HepG2 (cell line): ENCODE data around the gene COMP. TPM values are rescaled to one million over a fixed set of nuclear protein-coding genes. Genes with fewer than 3 reads are reported as not detected.

Source experiments
- ARNT2 ChIP-seq: sonication (generic); formaldehyde crosslinking; IDR thresholded peaks from 2 replicates; pipeline ENCODE4 v1.8.0; 2022; ENCODE audit warnings: mild to moderate bottlenecking, low read depth, missing genetic modification reagents, moderate library complexity
- DR1 ChIP-seq: sonication (generic); formaldehyde crosslinking; IDR thresholded peaks from 2 replicates; pipeline ENCODE4 v1.8.0; 2021; ENCODE audit warnings: mild to moderate bottlenecking, missing genetic modification reagents, inconsistent platforms
- HIVEP1 ChIP-seq: sonication (generic); formaldehyde crosslinking; IDR thresholded peaks from 2 replicates; pipeline ENCODE4 v1.4.0; 2020; ENCODE audit warnings: mild to moderate bottlenecking, missing genetic modification reagents
- KLF11 ChIP-seq: IDR thresholded peaks from 2 replicates; pipeline ENCODE4 v1.6.1; 2016; ENCODE audit warnings: missing compliant biosample characterization
- KLF9 ChIP-seq: IDR thresholded peaks from 2 replicates; pipeline ENCODE4 v1.6.1; 2016; ENCODE audit warnings: low read depth
- MATR3 ChIP-seq: sonication (generic); formaldehyde crosslinking; IDR thresholded peaks from 2 replicates; pipeline ENCODE4 v1.4.0; 2020; ENCODE audit warnings: missing genetic modification reagents
- MEIS1 ChIP-seq: sonication (generic); formaldehyde crosslinking; IDR thresholded peaks from 2 replicates; pipeline ENCODE4 v1.9.0; 2021; ENCODE audit warnings: mild to moderate bottlenecking, missing genetic modification reagents, moderate library complexity, borderline replicate concordance
- MLLT10 ChIP-seq: sonication (generic); formaldehyde crosslinking; IDR thresholded peaks from 2 replicates; pipeline ENCODE4 v1.4.0; 2020; ENCODE audit warnings: missing genetic modification reagents
- NCOA5 ChIP-seq: sonication (generic); formaldehyde crosslinking; IDR thresholded peaks from 2 replicates; pipeline ENCODE4 v1.4.0; 2020; ENCODE audit warnings: missing genetic modification reagents
- RAD51 ChIP-seq: fragments of 450-650 bp; IDR thresholded peaks from 2 replicates; pipeline ENCODE4 v1.6.1; 2016; ENCODE audit warnings: borderline replicate concordance
- RELA ChIP-seq: sonication (generic); formaldehyde crosslinking; IDR thresholded peaks from 2 replicates; pipeline ENCODE4 v1.4.0; 2020; ENCODE audit warnings: missing genetic modification reagents
- YY1 ChIP-seq: IDR thresholded peaks from 2 replicates; pipeline ENCODE4 v1.6.1; 2011; ENCODE audit warnings: low read length, low read depth, moderate library complexity, mild to moderate bottlenecking; ENCODE audit not compliant: insufficient read depth, insufficient replicate concordance
- ZBTB40 ChIP-seq, 2 experiments: fragments of 450-650 bp in 1 of 2; sonication (generic) in 1 of 2; formaldehyde crosslinking in 1 of 2; IDR thresholded peaks; 2 replicates each; pipeline versions ENCODE4 v1.6.1 to v1.8.0; 2016 to 2022; ENCODE audit warnings: antibody characterized with exemption in 1 of 2, mild to moderate bottlenecking in 1 of 2, missing genetic modification reagents in 1 of 2
- ZKSCAN5 ChIP-seq: sonication (generic); formaldehyde crosslinking; IDR thresholded peaks from 2 replicates; pipeline ENCODE4 v1.5.1; 2020; ENCODE audit warnings: mild to moderate bottlenecking, missing genetic modification reagents
- ZNF143 ChIP-seq: sonication (generic); formaldehyde crosslinking; IDR thresholded peaks from 2 replicates; pipeline ENCODE4 v1.4.0; 2020; ENCODE audit warnings: missing genetic modification reagents
- ZNF724P ChIP-seq: sonication (generic); formaldehyde crosslinking; IDR thresholded peaks from 2 replicates; pipeline ENCODE4 v1.8.0; 2022; ENCODE audit warnings: missing genetic modification reagents, borderline replicate concordance
- ZSCAN22 ChIP-seq: sonication (generic); formaldehyde crosslinking; IDR thresholded peaks from 2 replicates; pipeline ENCODE4 v1.4.0; 2020; ENCODE audit warnings: mild to moderate bottlenecking, missing genetic modification reagents
- ZSCAN29 ChIP-seq: sonication (generic); formaldehyde crosslinking; conservative IDR thresholded peaks from 2 replicates; pipeline ENCODE4 v1.4.0; 2020; ENCODE audit warnings: mild to moderate bottlenecking, missing genetic modification reagents
- polyA plus RNA-seq, 8 experiments: library from polyadenylated mRNA; depleted of rRNA in 3 of 8; stranded (reverse) in 7 of 8; unstranded in 1 of 8; fragments of >200 nt; fragmentation: Illumina TruSeq in 4 of 8; extraction: Trizol in 4 of 8; gene quantifications; 2 replicates each; pipeline versions ENCODE4 v1.2.1 to v1.2.3, GENCODE V29; 2011 to 2016; ENCODE audit warnings: low read depth in 4 of 8, missing spikeins in 1 of 8, mixed read lengths in 1 of 8; ENCODE audit not compliant: insufficient read depth in 1 of 8
- total RNA-seq, 5 experiments: library from RNA; depleted of rRNA; stranded (reverse); fragments of >200 nt; fragmentation: Illumina TruSeq; extraction: Trizol; gene quantifications; 2 replicates each; pipeline ENCODE4 v1.2.3, GENCODE V29; 2016; ENCODE audit warnings: low read depth in 1 of 5
- TF ChIP-seq, protein P1 (sequence below): sonication (generic); formaldehyde crosslinking; conservative IDR thresholded peaks from 2 replicates; pipeline ENCODE4 v1.8.0; 2022; ENCODE audit warnings: missing genetic modification reagents

COMP gene
- total and polyA plus RNA-seq, 2 of the 13 experiments (the other 11 are each of a cell fraction or from before 2014, with no cell fraction given): 0.04 to 0.13 TPM

DNA sequence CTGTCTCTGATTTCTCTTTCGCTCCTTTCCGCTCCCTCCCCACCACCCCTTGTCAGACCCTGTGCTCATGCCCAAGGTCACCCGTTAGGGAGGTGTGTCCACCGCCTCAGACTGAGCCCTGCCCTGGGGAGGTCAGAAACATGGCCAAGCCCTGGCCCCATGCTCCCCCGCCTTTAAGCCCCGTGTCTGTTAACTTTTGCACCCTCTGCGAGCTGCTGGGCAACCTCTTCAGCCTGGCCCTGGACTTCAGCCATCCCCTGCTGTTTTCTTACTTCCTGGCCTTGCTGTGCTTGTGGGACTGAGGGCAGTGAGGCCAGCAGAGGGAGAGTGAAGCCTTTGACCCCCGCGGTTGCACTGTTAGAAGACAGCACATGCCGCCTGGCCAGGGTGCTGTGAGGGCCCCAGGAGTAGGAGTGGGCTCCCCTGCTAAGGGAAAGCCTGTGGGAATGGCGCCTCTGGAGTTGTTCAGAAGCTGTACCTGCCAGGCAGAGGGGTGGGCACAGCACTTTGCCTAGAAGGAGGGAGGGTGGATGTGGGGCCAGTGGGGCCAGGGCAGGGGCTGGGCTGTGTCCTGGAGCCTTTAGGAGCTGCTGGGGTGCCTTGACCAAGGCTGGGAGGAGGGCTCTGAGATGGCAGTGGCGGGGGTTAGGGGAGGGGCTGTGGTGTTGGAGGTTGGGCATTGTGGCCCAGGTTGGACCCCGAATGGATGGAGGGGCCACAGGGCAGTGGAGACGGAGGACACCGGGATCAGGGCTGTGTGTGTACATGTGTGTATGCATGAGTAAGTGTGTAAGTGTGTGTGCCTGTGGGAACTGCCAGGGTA, 48.6 kb upstream of the COMP start (continued):
- TF ChIP-seq MEIS1 (CRISPR knock-in tag) (peak; percentile 88), ZSCAN22 (no peak), MATR3 (no peak), ZKSCAN5 (CRISPR knock-in tag) (0 out of 2 replicates have a peak, but pooled peaks have one; percentile 15), NCOA5 (no peak), ZBTB40 (IDR thresholded peaks at IDR 0.05) (no peak), ZBTB40 (CRISPR knock-in tag; IDR thresholded peaks at IDR 0.05) (peak; percentile 66), MLLT10 (CRISPR knock-in tag) (no peak), RELA (no peak), YY1 (no peak), ZNF724P (CRISPR knock-in tag) (no peak), KLF11 (CRISPR knock-in tag) (no peak; the same call in 1 of the 2 replicates), ZNF143 (peak; percentile 49; the same call in 1 of the 2 replicates), HIVEP1 (CRISPR knock-in tag) (peak; percentile 84; the same call in 1 of the 2 replicates), ARNT2 (CRISPR knock-in tag) (peak; percentile 75; the same call in 1 of the 2 replicates), KLF9 (CRISPR knock-in tag) (no peak; the same call in 1 of the 2 replicates), ZSCAN29 (CRISPR knock-in tag) (peak; percentile 33; the same call in 1 of the 2 replicates), RAD51 (no peak), DR1 (CRISPR knock-in tag) (no peak; the same call in 1 of the 2 replicates)
- TF ChIP-seq, protein P1, sequence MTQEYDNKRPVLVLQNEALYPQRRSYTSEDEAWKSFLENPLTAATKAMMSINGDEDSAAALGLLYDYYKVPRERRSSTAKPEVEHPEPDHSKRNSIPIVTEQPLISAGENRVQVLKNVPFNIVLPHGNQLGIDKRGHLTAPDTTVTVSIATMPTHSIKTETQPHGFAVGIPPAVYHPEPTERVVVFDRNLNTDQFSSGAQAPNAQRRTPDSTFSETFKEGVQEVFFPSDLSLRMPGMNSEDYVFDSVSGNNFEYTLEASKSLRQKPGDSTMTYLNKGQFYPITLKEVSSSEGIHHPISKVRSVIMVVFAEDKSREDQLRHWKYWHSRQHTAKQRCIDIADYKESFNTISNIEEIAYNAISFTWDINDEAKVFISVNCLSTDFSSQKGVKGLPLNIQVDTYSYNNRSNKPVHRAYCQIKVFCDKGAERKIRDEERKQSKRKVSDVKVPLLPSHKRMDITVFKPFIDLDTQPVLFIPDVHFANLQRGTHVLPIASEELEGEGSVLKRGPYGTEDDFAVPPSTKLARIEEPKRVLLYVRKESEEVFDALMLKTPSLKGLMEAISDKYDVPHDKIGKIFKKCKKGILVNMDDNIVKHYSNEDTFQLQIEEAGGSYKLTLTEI: no peak
